HG03520 (cell line): ENCODE data around the gene HEPACAM.

ENCODE experiments used
- ATAC-seq: cut with Tn5 transposase; IDR thresholded peaks from one replicate; pipeline ENCODE4 v1.9.1; 2021; ENCODE audit warnings: mild to moderate bottlenecking, moderate library complexity; ENCODE audit not compliant: unreplicated experiment

Gene HEPACAM

GRCh38 chr11:124943254-124943616 is 7.4 kb upstream of the HEPACAM start:
- no peak for ATAC-seq

DNA sequence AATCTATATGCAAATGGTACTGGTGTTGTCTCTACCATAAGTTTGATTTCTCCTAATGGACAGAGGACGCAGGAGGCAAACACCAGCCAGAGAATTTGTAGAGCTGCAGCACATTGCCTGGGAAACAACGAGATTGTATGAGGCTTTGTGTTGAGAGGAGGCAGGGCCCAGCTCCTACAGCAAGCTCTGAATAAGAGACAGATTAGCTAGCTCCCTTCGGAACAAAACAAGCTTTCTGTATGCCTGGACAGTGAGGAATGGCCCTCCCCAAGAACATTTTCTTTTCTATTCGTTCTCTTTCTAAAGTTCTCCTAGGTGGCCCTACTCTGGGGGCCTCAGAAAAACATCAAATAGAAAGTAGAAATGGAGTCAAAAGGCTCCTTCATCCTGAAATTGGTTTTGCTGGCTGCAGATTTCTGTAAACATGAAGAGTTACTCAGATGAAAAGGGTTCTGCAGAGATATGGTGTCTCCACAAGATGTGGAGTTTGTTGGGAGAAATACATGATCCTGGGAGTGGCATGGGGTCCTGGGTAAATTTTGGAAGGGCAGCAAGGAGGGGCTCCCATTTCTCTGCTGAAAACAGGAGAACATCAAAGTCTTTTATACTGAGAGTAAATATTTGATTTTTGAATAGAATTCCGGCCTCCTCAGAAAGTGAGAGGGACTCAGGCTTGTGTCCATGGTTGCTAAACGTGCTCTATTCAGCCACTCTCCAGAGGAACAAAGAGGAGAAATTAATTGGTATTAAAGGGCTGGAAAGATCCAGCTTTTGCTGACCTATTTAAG is 6.8 kb upstream of the HEPACAM start:
- no peak for ATAC-seq

- no peak for ATAC-seq
Observed at GRCh38 chr11:124941703-124942102, 5.9 kb upstream of the HEPACAM start.

DNA sequence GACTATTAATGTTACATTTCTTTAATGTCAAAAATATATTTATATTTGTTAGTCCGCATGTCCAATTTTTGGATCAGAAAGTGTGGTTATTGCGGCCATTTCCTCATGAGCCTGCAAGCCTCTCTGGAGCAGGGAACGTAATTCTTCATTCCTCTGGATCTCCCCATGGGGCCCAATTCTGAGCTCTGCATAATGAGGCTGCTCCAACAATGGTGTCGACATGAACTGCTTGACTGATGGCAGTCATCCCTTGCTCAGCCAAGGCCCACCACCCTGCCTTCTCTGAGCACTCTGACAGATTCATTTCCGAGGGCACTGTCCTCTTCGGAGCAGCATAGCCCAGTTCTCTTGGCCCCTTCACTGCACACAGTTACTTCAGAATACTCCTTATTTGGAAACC is 3.1 kb upstream of the HEPACAM start:
- ATAC-seq = no peak

- ATAC-seq = no peak
Observed at GRCh38 chr11:124938206-124938765, 2.4 kb upstream of the HEPACAM start.

- no peak for ATAC-seq
Observed at GRCh38 chr11:124937336-124937935, 1.6 kb upstream of the HEPACAM start.

DNA sequence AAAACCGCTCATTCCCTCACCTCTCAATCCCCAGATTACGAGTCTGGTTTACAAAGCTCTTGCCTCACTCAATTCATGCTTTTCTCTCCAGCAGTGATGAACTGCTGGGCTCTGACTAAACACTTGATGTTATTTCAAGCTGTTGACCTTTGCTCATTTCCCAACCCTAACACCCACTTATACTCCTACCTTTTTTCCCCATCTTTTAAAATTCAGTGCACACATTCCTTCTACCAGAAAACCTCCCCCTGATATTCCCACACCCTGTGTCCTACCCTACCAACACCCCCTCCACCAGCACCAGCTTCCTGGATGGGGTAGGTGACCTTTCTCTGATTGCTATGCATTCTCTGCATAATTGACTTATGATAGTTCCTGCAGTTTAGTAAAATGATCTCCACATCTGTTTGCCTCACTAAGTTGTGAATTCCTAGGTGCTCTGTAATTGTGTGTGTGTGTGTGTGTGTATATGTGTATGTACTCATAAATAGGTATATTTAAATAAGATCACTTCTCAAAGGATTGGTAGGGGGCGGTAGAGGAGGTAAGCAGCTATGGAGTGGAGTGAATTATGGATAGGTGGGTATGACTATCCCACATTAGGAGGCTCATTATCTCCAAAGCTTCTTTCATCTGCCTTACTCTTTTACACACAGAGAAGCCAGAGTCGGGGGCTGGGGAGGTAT is 842 bp downstream of the HEPACAM start:
- ATAC-seq = no peak

DNA sequence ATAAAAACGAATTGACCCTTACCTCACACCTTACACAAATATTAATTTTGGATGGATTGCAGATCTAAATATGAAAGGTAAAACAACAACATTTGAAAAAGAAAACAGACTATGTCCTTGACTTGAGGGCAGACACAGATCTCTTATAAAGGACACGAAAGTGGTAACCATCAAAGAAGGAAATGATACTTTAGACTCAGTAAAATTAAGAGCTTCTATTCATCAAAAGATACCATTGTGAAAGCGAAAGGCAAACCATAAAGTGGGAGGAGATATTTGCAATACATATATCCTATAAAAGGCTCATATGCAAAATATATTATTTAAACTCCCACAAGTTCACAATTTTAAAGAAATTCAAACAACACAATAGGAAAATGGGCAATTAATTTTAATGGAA is 5.0 kb downstream of the HEPACAM start:
- peak; percentile 85 for ATAC-seq

DNA sequence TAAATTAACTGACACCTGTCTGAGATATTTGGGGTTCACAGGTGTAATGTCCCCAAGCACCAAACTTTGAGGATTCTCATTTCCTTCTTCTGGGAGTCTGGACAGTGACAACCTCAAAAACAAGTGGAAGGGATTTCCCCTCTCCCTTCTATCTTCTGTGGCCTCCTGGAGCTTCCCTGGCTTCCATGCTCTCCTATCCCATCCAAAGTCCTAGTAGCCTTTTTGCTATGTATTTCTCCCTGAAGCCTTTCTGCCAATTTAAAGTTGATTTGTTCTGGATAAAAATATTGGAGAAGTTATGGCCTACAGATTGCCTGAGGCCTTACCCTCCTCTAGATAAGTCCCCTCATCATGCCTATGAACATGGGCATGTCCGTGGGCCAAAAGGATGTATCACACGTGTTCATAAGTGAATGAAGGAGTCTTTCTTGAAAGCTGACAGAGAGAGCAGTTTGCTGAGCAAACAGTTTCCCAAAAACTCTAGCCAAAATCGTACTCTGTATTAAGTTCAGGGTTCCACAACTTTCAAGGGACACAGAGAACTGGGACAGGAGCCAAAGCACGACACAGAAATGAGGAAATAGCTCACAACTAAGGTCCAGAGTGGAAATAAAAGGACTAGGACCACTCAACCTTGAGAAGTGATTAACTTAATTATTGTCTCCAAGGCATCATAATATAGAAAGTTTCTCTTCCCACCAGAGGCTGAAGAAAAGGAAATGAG is 6.7 kb downstream of the HEPACAM start:
- ATAC-seq = no peak

GRCh38 chr11:124923296-124923695 is 12.6 kb downstream of the HEPACAM start:
- no peak for ATAC-seq

- no peak for ATAC-seq
Observed at GRCh38 chr11:124922831-124923230, 13.0 kb downstream of the HEPACAM start.

GRCh38 chr11:124920870-124921609 is 14.8 kb downstream of the HEPACAM start:
- no peak for ATAC-seq

- no peak for ATAC-seq
Observed at GRCh38 chr11:124920356-124920755, 15.5 kb downstream of the HEPACAM start.

- no peak for ATAC-seq
Observed at GRCh38 chr11:124919898-124920297, 15.9 kb downstream of the HEPACAM start.

GRCh38 chr11:124918950-124919349 is 16.9 kb downstream of the HEPACAM start, which contains the start of gene HEPN1:
HEPN1 (plus strand) TSS chr11:124919250.
- ATAC-seq = no peak

- ATAC-seq = no peak
Observed at GRCh38 chr11:124917115-124917637, 18.7 kb downstream of the HEPACAM start.

DNA sequence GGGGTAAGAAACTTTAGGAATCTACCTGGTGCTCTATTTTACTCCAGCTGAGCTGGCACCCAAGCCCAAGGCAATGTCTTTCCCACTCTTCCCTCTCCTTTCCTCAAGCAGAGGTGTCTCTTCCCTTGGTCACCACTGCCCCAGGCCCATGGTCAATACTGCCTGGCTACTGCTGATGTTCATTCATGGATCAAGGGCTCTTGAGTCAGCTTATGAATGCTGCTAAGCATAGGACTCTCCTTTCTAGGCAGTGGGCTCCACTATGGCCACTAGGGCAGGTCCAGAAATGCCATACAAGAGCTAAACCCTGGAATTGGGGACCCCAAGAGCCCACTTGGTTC is 19.5 kb downstream of the HEPACAM start:
- ATAC-seq = no peak

DNA sequence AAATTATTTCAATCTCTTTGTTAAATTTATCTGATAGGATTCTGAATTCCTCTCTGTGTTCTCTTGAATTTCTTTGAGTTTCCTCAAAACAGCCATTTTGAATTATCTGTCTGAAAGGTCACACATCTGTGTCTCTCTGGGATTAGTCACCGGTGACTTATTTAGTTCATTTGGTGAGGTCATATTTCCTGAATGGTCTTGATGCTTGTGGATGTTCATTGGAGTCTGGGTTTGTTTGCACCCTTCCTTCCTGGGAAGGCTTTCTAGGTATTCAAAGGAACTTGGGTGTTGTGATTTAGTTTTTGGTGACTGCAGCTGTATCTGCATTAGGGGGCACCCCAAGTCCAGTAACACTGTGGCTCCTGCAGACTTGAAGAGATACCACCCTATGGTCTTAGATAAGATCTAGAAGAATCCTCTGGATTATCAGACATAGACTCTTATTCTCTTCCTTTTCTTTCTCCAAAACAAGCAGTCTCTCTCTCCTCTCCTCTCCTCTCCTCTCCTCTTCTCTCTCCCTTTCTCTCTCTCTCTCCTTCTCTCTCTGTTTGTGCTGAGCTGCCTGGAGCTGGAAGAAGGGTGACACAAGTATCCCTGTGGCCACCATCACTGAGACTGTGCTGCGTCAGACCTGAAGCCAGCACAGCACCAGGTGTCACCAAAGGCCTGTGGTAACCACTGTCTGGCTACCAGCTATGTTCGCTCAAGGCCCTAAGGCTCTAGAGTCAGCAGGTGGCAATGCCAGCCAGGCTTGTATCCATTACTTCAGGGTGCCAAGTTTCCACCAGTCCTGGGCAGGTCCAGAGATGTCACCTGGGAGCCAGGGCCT is 20.1 kb downstream of the HEPACAM start:
- no peak for ATAC-seq

GRCh38 chr11:124902616-124903015 is 33.2 kb downstream of the HEPACAM start:
- no peak for ATAC-seq
